ENCODE measurements around the gene FCHO1. TPM values are rescaled to one million over a fixed set of nuclear protein-coding genes. Genes with fewer than 3 reads are reported as not detected.

FCHO1 gene
- total RNA-seq: 1 to 10 TPM; 2.1 to 2.8 TPM
- polyA plus RNA-seq: 1 to 10 TPM in 1 of 2 donors, under 1 TPM in 1; 0.69 to 1.3 TPM

- no peaks in the 10 kb centered on the region for H3K9me3 ChIP-seq (ENCODE audit: control insufficient read depth in 4 of 4, low read length in 3 of 4)
- H3K4me1 ChIP-seq (ENCODE audit: control insufficient read depth in 4 of 4, insufficient read depth in 4 of 4, low read length in 3 of 4): peaks cover 0 to 5% (median 3%) of the 10 kb centered on the region in 4 donors
- TF ChIP-seq FOXA2 (IDR thresholded peaks at IDR 0.05) (no peak), JUND (IDR thresholded peaks at IDR 0.05) (no peak), ZBTB33 (IDR thresholded peaks at IDR 0.05) (no peak), ATF3 (IDR thresholded peaks at IDR 0.05) (no peak), FOXA1 (IDR thresholded peaks at IDR 0.05) (no peak), HNF4G (IDR thresholded peaks at IDR 0.05) (no peak), MAX (IDR thresholded peaks at IDR 0.05) (no peak), YY1 (IDR thresholded peaks at IDR 0.05) (no peak), REST (IDR thresholded peaks at IDR 0.05) (no peak), HNF4A (conservative IDR thresholded peaks at IDR 0.05) (no peak), NR2F2 (IDR thresholded peaks at IDR 0.05) (no peak), EGR1 (IDR thresholded peaks at IDR 0.05; ENCODE audit: low read depth in 2 of 2) (no peak), GABPA (IDR thresholded peaks at IDR 0.05 in 1 of 2, conservative IDR thresholded peaks at IDR 0.05 in 1 of 2) (no peak), TAF1 (conservative IDR thresholded peaks at IDR 0.05) (no peak), CTCF (IDR thresholded peaks at IDR 0.05; ENCODE audit: low read depth, low read length, missing input control) (no peak), RAD21 (IDR thresholded peaks at IDR 0.05) (no peak), SP1 (IDR thresholded peaks at IDR 0.05) (no peak), RXRA (IDR thresholded peaks at IDR 0.05) (no peak)
- peak within 1 kb of the TSS in 1 of 3 donors; percentile 5 for H3K4me3 ChIP-seq (ENCODE audit: low read depth in 1 of 3, low read length in 3 of 3)
- DNase-seq (ENCODE audit: low spot score): no peak
- H3K27ac ChIP-seq (ENCODE audit: low read depth in 1 of 2, low read length in 2 of 2): peak within 1 kb of the TSS in 1 of 2 donors; percentile 48
- peaks cover 0 to 2% (median 0%) of the 10 kb centered on the region in 4 donors for H3K27me3 ChIP-seq (ENCODE audit: control insufficient read depth in 4 of 4, insufficient read depth in 4 of 4, low read length in 3 of 4)
- H3K9ac ChIP-seq (ENCODE audit: low read depth in 1 of 2, low read length in 2 of 2): no peak within 1 kb of the TSS
- no peaks in the 10 kb centered on the region for H3K36me3 ChIP-seq (ENCODE audit: control insufficient read depth in 4 of 4, insufficient read depth in 3 of 4, low read depth in 1 of 4, low read length in 3 of 4)
- 47% methylated on average over 28 of the region's 28 CpGs for WGBS
Observed at GRCh38 chr19:17751103-17751911, at the start of gene FCHO1. TSS of gene FCHO1 (plus strand) at chr19:17751477. CDS start at chr19:17755165, 3,688 bp downstream.
